T follicular helper cell (primary cell): Measurements from ENCODE around the gene LHFPL6.

Experiments
- DNase-seq: peaks from one replicate; pipeline ENCODE4 v3.0.0-alpha.2; 2020; ENCODE audit warnings: low read depth
- total RNA-seq, 2 experiments: gene quantifications; one replicate each; lab custom pipeline; 2026; lab: John Stamatoyannopoulos, UW

The LHFPL6 gene
- total RNA-seq = 0 to 2.9 reads per million in 2 experiments

DNA sequence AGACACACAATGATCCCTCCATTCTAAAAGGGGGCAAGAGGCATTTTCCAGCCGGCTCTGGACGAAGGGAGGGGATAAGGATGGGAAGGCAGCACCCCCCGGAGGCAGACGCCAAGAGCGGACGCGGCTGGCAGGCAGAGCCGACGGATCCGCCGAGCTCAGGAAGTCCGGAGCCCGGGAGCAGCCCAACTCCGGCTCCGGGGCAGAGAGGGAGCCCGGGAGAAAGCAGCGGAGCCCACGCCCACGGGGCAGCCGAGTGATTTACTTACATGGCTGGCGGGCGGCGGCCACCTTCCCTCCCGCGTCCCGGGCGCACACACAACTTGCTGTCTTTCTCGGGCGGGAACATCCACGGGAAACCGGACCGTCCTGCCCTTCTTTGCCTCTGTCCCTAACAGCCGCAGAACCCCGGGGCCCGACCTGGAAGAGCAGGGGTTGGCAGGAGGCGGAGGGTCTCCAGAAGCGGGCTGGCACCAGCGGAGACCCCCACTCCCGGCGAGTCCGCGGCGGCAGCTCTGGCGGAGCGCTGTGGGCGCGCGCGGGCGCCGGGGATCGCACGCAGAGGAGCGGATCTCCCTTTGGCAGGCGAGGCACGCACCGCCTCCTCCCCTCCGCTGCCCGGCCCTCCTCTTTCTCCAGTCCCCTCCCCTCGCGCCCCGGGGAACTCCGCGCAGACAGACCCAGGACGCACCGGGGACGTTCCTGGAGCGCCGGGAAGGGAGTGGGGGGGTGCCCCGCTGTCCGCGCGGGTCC lies at the start of gene LHFPL6:
TSS of gene LHFPL6 (minus strand) at position 580 of the 753 bp plus-strand sequence.
- peak; percentile 35 for DNase-seq

- DNase-seq = no peak
These were observed 43.1 kb upstream of the LHFPL6 start for GRCh38 chr13:39646122-39646521.

DNA sequence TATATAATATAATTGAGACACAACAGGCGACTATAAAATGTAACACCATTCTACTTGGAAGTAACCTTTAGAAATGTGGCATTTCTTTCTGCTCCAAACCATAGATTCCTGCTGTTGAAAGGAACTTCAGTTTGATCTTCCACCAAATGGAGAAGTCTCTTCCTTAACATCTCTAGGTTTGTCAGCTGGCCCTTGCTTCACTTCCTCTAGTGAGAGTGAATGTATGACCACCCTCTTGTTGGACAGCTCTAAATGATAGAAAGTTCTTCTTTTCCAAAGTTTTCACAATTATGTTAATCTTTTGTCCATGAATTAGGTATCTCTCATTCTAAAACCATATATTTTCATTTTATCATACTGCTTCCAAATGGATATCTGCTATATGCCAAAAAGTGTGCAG lies 38.7 kb upstream of the LHFPL6 start:
- DNase-seq = no peak

DNA sequence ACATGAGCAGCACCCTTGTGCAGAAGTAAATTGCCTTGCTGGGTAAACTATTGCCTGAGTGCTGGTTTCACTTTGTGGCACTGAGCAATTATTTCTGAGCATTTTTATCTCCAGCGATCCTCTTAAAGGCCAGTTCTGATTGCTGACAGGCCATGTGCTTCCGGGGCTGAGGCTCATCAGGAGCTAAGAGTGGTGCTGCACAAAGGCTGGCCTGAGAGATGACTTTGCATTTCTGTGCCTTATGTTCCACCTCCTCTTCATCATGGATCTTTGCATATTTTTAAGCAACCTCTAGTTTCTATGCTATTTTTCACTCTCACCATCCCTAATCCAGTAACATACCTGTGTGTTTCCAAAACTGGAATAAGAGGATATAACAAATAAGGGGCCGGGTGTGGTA lies 34.9 kb upstream of the LHFPL6 start:
- DNase-seq = no peak

DNA sequence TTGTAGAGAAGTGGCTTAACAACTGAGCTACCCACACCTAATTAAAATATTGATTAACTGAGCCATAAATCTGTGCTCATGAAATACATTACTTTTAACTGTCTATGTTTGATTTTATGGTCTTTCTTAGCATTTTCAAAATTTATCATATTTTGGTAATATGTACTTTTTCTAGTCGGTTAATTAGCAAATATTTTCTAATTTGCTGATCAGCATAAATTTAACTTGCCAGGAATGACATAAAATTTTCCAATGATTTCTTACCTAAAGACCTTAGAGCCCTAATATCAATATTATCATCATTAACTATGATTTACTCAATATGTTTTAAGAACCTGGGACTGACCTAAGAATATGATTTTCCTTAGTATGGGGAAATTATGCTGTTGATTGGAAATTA lies 32.6 kb upstream of the LHFPL6 start:
- no peak for DNase-seq

- DNase-seq = no peak
These were observed 30.0 kb upstream of the LHFPL6 start for GRCh38 chr13:39632994-39633393.

DNA sequence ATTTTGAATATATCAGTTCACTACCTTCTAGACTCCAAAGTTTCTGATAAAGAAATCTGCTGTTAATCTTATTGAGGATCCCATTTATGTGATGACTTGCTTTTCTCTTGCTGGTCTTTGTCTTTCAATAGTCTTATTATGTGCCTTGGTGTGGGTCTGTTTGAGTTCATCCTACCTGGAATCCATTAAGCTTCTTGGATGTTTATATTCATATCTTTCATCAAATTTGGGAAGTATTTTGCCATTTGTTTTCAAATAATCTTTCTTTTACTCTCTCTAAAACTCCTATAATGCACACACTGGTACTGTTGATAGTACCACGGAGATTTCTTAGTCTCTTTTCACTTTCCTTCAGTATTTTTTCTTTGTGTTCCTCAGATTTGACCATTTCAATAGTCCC lies 28.3 kb upstream of the LHFPL6 start:
- DNase-seq = no peak

DNA sequence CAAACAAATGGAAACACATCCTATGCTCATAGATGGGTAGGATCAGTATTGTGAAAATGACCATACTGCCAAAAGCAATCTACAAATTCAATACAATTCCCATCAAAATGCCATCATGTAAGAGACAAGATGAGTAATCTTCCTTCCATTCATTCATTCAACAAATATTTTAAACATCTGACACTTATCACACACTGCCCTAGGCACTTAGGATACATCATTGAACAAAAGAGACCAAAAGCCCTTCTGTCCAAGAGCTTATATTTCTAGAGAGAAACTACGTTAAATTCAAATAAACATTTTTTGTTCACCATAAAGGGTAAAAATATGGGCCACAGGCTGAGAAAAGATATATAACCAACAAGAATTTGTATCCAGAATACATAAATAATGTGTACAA lies 20.5 kb upstream of the LHFPL6 start:
- DNase-seq = no peak

GRCh38 chr13:39618561-39618960 lies 15.6 kb upstream of the LHFPL6 start:
- no peak for DNase-seq

- peak; percentile 12 for DNase-seq
These were observed 13.2 kb upstream of the LHFPL6 start for GRCh38 chr13:39616087-39616694.

GRCh38 chr13:39612023-39612637 lies 9.1 kb upstream of the LHFPL6 start:
- DNase-seq = peak; percentile 38

GRCh38 chr13:39607876-39608275 lies 4.9 kb upstream of the LHFPL6 start:
- DNase-seq = no peak

- no peak for DNase-seq
These were observed 2.8 kb upstream of the LHFPL6 start for GRCh38 chr13:39605677-39606320.

DNA sequence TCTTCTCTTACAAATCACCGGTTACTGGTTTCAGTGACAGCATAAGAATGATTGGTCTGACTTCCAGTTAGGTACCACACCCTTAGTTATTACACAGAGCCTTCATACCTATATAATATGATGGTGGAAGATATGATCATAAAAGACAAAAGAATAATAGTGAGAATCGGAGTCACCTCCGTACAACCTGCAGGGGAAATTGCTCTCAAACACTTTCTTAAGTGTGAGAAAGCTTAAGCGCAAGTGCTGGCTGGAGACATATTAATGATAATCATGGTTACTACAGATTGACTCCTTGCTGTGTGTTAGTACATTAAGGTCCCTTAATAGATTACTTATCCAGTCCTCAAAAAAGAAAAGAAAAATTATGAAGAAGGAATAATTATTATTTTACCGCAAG lies 1.8 kb upstream of the LHFPL6 start:
- no peak for DNase-seq

DNA sequence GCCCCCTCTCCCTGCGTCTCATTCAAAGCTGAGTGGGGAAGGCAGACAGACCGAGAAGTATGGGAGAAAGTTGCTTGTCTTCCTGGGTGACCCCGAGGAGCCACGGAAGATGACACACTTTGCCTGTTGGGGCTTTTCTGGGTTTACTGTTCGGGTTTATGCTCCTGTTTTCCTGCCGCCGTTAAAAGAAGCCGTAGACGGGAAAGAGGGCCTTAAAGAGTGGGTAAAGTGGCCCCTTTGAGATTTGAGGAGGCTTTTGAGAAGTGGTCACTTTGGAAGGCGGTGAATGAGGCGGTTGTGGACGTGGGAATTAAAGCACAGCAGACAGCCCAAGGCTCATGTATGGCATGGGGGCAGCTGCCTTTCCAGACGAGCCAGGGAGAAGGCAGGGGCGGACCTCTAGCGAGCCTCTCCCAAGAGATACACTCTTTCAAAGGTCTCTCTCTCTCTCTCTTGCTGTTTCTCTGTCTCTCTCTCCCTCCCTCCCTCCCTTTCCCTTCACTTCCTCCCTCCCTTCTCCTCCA lies 493 bp upstream of the LHFPL6 start:
- DNase-seq = no peak

GRCh38 chr13:39602277-39602613 lies 748 bp downstream of the LHFPL6 start:
- DNase-seq = no peak

GRCh38 chr13:39601636-39602035 lies 1.4 kb downstream of the LHFPL6 start:
- no peak for DNase-seq

- no peak for DNase-seq
These were observed 2.2 kb downstream of the LHFPL6 start for GRCh38 chr13:39600766-39601165.

DNA sequence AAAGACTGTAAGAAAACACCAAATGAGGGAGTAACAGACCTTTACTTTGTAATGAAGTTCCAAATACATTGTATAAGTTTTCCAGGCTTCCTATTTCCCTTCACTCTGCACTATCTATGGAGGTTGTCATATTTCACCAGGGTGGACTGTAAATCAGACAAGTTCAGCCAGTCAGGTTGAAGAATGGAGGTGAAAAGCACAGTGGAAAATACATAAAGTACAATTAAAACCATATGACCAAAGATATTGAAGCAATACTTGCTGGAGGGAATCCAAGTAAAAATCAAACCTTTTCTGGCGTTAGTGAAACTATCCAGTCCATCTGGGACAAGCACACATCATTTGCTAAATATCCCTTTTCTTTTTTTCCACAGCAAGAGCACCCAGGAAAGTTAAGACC lies 3.2 kb downstream of the LHFPL6 start:
- DNase-seq = no peak

- DNase-seq = no peak
These were observed 4.0 kb downstream of the LHFPL6 start for GRCh38 chr13:39599012-39599411.

GRCh38 chr13:39597838-39598237 lies 5.2 kb downstream of the LHFPL6 start:
- no peak for DNase-seq

DNA sequence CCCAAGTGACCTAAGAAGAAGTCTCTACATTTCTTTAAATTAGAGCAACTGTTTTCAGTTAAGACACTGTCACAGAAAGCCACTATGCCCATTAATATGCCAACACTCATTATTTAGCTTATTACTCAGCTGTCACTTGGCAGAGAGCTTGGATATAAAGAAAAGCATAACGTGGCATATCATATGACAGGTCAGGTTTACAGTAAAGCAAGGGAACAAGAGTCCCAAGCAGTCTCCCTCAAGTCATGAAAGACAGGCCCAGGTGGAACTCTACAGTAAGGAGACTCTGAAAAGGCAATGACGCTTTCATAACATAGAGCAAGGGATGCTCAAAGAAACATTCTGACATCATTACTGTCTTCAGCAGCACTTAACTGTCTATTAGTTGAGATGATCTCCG lies 6.3 kb downstream of the LHFPL6 start:
- DNase-seq = no peak

DNA sequence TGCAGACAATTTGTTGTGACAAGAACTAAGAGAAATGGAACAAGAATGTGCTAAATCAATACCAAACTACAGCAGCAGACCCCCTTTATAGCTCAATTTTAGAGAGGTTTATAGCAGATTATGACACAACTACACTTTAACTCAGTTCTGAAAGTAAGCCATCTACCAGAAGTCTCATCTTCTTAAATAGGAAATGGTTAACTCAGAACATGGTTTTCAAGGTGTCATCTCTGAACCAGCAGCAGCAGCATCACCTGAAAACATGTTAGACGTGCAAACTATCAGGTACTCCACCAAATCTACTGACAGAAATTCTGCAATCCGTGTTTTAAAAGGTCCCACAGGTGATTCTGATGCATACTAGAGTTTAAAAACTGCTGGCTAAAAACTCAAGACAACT lies 6.8 kb downstream of the LHFPL6 start:
- no peak for DNase-seq
